Central memory CD8-positive, alpha-beta T cell (primary cell): ENCODE data around the gene TRIM29.

Experiments
- ATAC-seq: fragments of 150-1000 bp; cut with Tn5 transposase; replicated peaks from 2 replicates; pipeline ENCODE4 v1.10.0; 2022; ENCODE audit warnings: mild to moderate bottlenecking, moderate FRiP score, moderate number of reproducible peaks; ENCODE audit not compliant: poor library complexity, severe bottlenecking; ENCODE audit errors: extremely low read depth
- DNase-seq, 2 donors: peaks; one replicate each; pipeline ENCODE4 v3.0.0; 2021; ENCODE audit warnings: low spot score in 2 of 2
- H3K27ac Mint-ChIP-seq: one replicate; pipeline ENCODE4 v1.8.0; 2022; ENCODE audit warnings: low read depth, mild to moderate bottlenecking, moderate library complexity, mixed read lengths
- H3K27me3 Mint-ChIP-seq: one replicate; pipeline ENCODE4 v1.8.0; 2022; ENCODE audit warnings: mixed read lengths
- H3K36me3 Mint-ChIP-seq: one replicate; pipeline ENCODE4 v1.8.0; 2022; ENCODE audit warnings: mild to moderate bottlenecking, moderate library complexity, mixed read lengths; ENCODE audit not compliant: insufficient read depth
- H3K4me1 Mint-ChIP-seq: one replicate; pipeline ENCODE4 v1.8.0; 2022; ENCODE audit warnings: mixed read lengths
- H3K4me3 Mint-ChIP-seq: one replicate; pipeline ENCODE4 v1.8.0; 2022; ENCODE audit warnings: mild to moderate bottlenecking, moderate library complexity, mixed read lengths
- H3K9me3 Mint-ChIP-seq: one replicate; pipeline ENCODE4 v1.8.0; 2022; ENCODE audit warnings: mixed read lengths

TRIM29 gene

DNA sequence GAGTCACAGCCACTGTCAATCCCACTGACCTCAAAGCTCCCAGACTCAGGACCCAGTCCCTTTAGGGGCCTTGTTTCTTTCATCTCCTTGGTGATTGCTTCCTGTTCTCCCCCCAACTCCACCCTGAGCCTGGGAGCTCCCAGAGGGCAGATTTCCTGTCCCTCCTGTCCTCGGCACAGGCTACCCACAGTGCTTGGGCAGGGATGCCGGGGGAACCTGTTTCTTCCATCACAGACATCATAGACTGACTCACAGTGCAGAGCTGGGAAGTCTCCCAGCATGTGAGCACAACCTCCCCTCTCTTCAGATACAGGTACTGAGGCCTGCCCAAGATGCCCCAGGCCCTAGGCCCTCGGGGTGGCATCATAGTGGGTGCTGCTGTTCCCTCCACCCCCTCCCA, 16.6 kb downstream of the TRIM29 start:
- no peak overlapping the region for H3K27ac Mint-ChIP-seq
- H3K4me1 Mint-ChIP-seq = peaks cover 5% of the 10 kb centered on the region
- H3K4me3 Mint-ChIP-seq = no peak overlapping the region
- ATAC-seq (no peak), DNase-seq (no peak)
- H3K27me3 Mint-ChIP-seq = peaks cover 28% of the 10 kb centered on the region
- H3K9me3 Mint-ChIP-seq = no peaks in the 10 kb centered on the region
- H3K36me3 Mint-ChIP-seq = no peaks in the 10 kb centered on the region

GRCh38 chr11:120120805-120121335, 17.0 kb downstream of the TRIM29 start:
- Mint-ChIP-seq H3K9me3 (no peaks in the 10 kb centered on the region), H3K27me3 (peaks cover 30% of the 10 kb centered on the region), H3K4me1 (peaks cover 5% of the 10 kb centered on the region), H3K27ac (no peak overlapping the region), H3K4me3 (no peak overlapping the region), H3K36me3 (no peaks in the 10 kb centered on the region)
- ATAC-seq (no peak), DNase-seq (no peak)

DNA sequence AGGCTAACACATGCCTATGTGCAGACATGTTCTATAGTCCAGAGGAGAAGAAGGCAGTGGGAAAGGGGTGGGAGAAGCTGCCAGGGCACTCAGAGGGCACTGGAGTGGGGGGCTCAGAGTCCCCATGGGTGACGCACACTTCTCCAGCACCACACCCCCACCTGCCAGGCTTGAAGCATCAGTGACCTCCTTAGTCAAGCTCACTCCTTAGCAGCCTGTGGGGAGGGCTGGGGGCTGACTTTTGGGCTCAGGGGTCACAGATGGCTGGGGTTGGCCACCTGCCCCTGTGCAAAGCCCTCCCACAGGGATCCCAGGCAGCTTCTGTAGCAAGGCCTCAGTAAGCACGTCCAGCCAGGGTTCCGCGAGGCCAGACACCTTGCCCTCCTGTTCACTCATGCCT, 18.8 kb downstream of the TRIM29 start:
- peaks cover 41% of the 10 kb centered on the region for H3K27me3 Mint-ChIP-seq
- no peak for ATAC-seq
- no peaks in the 10 kb centered on the region for H3K9me3 Mint-ChIP-seq
- no peak overlapping the region for H3K4me3 Mint-ChIP-seq
- DNase-seq = no peak
- H3K36me3 Mint-ChIP-seq = no peaks in the 10 kb centered on the region
- no peak overlapping the region for H3K27ac Mint-ChIP-seq
- peaks cover 5% of the 10 kb centered on the region for H3K4me1 Mint-ChIP-seq

DNA sequence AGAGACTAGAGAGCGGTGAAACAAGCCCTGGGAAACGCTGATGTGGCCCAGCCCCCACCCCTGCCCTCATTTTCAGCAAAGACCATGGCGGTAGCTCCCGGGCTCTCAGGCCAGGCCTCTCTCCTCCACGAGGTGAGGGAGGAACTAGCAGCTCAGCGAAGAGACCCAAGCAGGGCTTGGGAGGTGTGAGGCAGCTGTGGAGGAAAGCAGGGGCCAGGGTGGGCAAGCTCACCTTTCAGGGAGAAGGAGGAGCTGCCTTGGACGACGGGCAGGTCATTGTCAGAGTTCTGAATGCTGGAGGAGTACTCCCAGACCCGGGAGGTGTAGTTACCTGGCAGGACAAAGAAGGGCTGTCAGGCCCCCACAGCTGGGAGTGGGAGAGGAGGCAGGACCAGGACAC, 19.9 kb downstream of the TRIM29 start:
- peaks cover 5% of the 10 kb centered on the region for H3K4me1 Mint-ChIP-seq
- H3K4me3 Mint-ChIP-seq = no peak overlapping the region
- peaks cover 53% of the 10 kb centered on the region for H3K27me3 Mint-ChIP-seq
- ATAC-seq = no peak
- no peak overlapping the region for H3K27ac Mint-ChIP-seq
- no peaks in the 10 kb centered on the region for H3K36me3 Mint-ChIP-seq
- no peak for DNase-seq
- no peaks in the 10 kb centered on the region for H3K9me3 Mint-ChIP-seq

GRCh38 chr11:120116966-120117365, 20.9 kb downstream of the TRIM29 start:
- Mint-ChIP-seq H3K4me1 (peaks cover 5% of the 10 kb centered on the region), H3K27me3 (peaks cover 58% of the 10 kb centered on the region), H3K9me3 (no peaks in the 10 kb centered on the region), H3K36me3 (no peaks in the 10 kb centered on the region), H3K27ac (no peak overlapping the region), H3K4me3 (no peak overlapping the region)
- no peak for ATAC-seq
- DNase-seq = no peak

DNA sequence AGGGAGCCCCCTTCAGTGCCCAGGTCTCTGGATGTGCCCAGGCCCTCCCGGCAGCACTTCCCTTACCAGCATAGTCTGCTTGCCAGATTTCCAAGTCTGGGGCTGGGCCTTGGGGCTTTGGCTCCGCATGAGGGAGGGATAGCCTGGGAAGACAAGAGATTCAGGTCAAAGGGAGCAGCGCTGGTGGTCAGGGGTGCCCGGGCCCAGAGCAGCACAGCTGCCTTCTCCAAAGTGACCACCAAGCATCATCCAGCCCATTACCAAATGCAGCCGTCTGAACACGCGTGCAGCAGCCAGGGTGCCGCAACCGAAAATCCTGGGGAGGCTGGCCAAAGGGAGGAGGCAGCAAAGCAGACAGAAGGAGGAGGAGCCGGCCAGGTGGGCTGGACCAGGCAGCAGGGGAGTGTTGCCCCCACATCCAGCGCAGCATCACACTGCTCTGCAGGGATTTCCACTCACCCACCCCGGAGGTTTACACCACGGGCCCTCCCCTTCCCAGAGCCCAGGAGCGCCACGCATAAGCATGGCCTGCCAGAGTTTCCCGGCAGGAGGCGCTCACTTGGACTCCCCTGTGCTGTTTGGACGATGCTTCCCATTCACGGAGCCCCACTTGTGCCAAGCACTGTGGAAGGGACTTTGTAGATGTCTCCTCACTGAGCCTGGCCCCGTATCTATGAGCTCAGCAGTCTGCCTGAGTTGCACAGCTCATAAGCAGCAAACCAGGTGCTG, 22.5 kb downstream of the TRIM29 start:
- no peaks in the 10 kb centered on the region for H3K4me1 Mint-ChIP-seq
- H3K4me3 Mint-ChIP-seq = no peak overlapping the region
- H3K36me3 Mint-ChIP-seq = no peaks in the 10 kb centered on the region
- H3K27me3 Mint-ChIP-seq = peaks cover 73% of the 10 kb centered on the region
- H3K27ac Mint-ChIP-seq = no peak overlapping the region
- DNase-seq (no peak), ATAC-seq (no peak)
- H3K9me3 Mint-ChIP-seq = no peaks in the 10 kb centered on the region

DNA sequence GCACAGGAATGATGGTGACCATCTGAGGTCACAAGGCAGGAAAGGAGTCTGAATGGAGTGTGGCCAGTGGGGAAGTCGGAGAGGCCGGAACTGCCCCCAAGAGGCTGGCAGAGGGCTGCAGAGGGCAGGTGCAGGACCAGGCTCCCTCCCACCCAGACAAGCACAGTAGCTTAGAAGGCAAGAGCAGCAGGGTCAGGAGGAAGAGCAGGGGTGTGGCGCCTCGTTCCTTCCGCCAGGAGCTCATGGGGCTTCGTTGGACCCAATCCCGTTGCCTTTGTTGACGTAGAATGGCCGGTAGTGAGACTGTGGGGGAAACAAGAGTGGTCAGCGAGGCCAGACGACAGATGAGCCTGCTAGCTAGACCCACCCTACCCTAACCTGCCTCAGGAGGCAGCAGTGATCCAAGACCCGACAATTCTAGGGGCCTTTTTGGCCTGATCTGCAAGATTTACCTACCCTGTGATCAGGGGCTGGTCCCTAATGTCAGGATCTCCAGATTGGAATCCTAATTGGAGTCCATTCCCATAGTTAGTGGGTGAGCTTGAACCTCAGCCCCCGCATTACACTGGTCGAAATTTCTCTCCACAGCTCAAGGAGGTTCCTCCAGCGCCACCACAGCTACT, 25.6 kb downstream of the TRIM29 start:
- no peaks in the 10 kb centered on the region for H3K4me1 Mint-ChIP-seq
- ATAC-seq (no peak), DNase-seq (no peak)
- H3K9me3 Mint-ChIP-seq = no peaks in the 10 kb centered on the region
- H3K27me3 Mint-ChIP-seq = peaks cover 81% of the 10 kb centered on the region
- H3K4me3 Mint-ChIP-seq = no peak overlapping the region
- H3K27ac Mint-ChIP-seq = no peak overlapping the region
- no peaks in the 10 kb centered on the region for H3K36me3 Mint-ChIP-seq

DNA sequence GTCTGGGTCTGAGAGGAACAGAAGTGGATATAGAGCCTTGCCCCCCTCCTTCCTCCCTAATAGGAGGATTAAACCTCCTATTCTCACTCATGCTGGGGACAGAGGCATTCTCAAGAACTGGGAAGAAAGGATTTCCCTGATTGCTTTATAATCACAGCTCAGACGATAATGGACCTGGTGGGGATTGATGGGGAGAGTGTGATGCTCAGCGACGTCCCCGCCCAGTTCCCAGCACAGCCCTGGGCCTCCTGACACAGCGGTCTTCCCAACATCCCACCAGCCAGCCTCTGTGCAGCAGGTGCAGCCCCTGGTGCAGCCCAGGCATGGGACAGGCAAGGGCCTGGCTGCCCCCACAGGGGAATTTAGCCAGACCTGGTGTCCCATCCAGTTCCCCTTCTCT, 28.4 kb downstream of the TRIM29 start:
- Mint-ChIP-seq H3K4me3 (no peak overlapping the region), H3K36me3 (peaks cover 2% of the 10 kb centered on the region), H3K4me1 (no peaks in the 10 kb centered on the region), H3K27me3 (peaks cover 78% of the 10 kb centered on the region), H3K27ac (no peak overlapping the region), H3K9me3 (no peaks in the 10 kb centered on the region)
- DNase-seq (no peak), ATAC-seq (no peak)

GRCh38 chr11:120108785-120109168, 29.1 kb downstream of the TRIM29 start:
- ATAC-seq = no peak
- Mint-ChIP-seq H3K27ac (no peak overlapping the region), H3K4me3 (no peak overlapping the region), H3K4me1 (no peaks in the 10 kb centered on the region), H3K9me3 (no peaks in the 10 kb centered on the region), H3K27me3 (peaks cover 70% of the 10 kb centered on the region), H3K36me3 (peaks cover 2% of the 10 kb centered on the region)
- no peak for DNase-seq

DNA sequence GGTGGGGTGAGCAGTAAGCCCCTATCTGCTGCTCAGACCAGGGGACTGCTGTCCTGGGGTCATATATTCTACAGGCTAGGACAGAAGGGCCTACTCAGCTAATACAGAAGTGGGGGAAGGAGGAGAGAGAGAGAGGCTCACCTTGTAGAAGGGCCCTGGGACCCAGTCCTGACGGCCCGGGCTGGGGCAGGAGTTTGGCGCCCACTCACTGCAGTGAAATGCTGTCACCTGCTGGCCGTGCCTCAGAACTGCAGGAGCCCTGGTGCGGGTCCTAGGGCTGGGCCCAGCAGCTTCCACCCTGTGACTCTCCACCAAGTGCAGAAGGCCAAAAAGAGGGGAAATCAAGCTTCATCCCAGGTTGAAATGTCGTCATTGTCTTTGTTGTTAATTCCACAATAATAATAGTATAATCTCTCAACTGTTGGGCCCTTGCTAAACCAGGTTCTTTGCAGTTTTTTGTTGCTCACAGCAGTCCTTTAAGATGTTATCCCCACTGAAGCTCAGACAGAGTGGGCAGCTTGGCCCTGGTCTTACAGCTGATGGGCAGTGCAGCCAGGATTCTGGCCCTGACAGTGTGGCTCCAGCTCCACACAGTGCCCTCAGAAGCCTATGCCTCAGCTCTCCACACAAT, 29.6 kb downstream of the TRIM29 start:
- H3K27ac Mint-ChIP-seq = no peak overlapping the region
- H3K9me3 Mint-ChIP-seq = no peaks in the 10 kb centered on the region
- no peaks in the 10 kb centered on the region for H3K4me1 Mint-ChIP-seq
- peaks cover 65% of the 10 kb centered on the region for H3K27me3 Mint-ChIP-seq
- H3K36me3 Mint-ChIP-seq = peaks cover 2% of the 10 kb centered on the region
- DNase-seq (peak; percentile 19 to 32), ATAC-seq (peak; percentile 60)
- no peak overlapping the region for H3K4me3 Mint-ChIP-seq

DNA sequence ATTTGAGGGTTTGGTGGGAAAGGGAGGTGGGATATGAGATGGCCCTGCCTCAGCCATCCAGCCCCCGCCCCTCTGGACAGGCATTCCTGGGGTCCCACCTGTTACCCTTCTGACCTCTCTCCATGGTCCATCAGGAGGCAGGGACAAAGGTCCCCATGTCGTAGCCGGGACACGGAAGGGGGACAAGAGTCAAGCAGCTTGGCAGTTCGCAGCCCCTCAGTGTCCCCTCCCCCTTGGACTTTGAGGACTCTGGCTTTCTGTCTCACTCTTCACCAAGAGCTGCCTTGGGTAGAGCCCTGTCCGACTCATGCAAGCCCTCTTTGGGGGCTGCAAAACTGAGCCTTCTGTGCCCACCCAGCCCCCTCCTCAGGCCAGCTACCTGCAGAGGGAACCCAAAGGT, 30.2 kb downstream of the TRIM29 start:
- no peak overlapping the region for H3K4me3 Mint-ChIP-seq
- H3K9me3 Mint-ChIP-seq = no peaks in the 10 kb centered on the region
- H3K27me3 Mint-ChIP-seq = peaks cover 62% of the 10 kb centered on the region
- no peaks in the 10 kb centered on the region for H3K4me1 Mint-ChIP-seq
- no peak for ATAC-seq
- H3K27ac Mint-ChIP-seq = no peak overlapping the region
- peaks cover 2% of the 10 kb centered on the region for H3K36me3 Mint-ChIP-seq
- DNase-seq = no peak

DNA sequence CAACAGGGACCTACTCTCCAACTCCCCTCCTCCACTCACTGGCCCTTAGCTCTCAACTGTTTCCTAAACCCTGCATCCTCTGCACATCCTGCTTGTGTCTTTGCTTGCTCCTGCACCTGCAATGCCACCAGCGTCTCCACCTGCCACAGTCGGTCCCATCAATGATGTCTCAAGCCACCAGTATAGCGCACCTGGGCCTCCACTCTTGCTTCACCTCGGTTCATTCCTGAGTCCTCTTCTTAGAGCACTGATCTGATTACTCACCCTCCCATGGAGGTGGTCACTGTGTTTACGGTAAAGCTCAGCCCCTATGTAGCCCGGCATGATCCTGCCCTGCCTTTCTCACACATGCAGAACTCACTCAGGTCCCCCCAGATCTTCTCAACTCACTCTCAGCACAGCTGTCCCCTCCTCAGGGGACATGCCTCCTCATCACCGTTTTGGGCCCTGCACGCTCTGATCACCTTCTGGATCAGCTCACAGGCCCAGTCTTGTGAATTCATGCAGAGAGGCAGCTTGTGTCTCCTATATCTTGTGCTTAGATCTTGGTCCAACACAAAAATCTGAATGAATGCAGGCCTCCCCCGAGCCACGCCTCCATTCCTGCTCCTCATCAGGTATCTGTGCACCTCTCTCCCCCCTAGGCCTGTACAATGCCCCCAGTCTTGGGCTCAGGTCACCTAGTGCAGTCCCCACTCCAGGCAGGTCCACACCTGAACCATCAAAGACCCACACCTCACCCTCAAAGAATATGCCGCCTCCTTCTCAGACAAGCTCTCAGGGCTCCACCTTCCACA, 31.4 kb downstream of the TRIM29 start:
- peaks cover 2% of the 10 kb centered on the region for H3K36me3 Mint-ChIP-seq
- ATAC-seq = no peak

More for the DNA sequence above, 31.4 kb downstream of the TRIM29 start:
- Mint-ChIP-seq H3K9me3 (no peaks in the 10 kb centered on the region), H3K27ac (no peak overlapping the region), H3K4me1 (no peaks in the 10 kb centered on the region), H3K27me3 (peaks cover 63% of the 10 kb centered on the region), H3K4me3 (no peak overlapping the region)
- no peak for DNase-seq
